Muscle of leg (tissue), 11 donors: ENCODE measurements around the gene UBR1. TPM values are rescaled to one million over a fixed set of nuclear protein-coding genes. Genes with fewer than 3 reads are reported as not detected.

Experiments
- DNase-seq: peaks from one replicate; pipeline ENCODE4 v3.0.0; 2013
- H3K27ac ChIP-seq: one replicate; pipeline ENCODE4 v1.5.1; 2013; ENCODE audit warnings: mild to moderate bottlenecking, low read length, control low read depth
- H3K27me3 ChIP-seq: one replicate; pipeline ENCODE4 v1.6.1; 2013; ENCODE audit warnings: low read length; ENCODE audit not compliant: control insufficient read depth, insufficient read depth
- H3K36me3 ChIP-seq: one replicate; pipeline ENCODE4 v1.6.1; 2013; ENCODE audit warnings: low read length; ENCODE audit not compliant: control insufficient read depth, insufficient read depth
- H3K4me1 ChIP-seq: one replicate; pipeline ENCODE4 v1.6.1; 2013; ENCODE audit warnings: low read length; ENCODE audit not compliant: control insufficient read depth, insufficient read depth
- H3K4me3 ChIP-seq: one replicate; pipeline ENCODE4 v1.5.1; 2013; ENCODE audit warnings: low read length, control low read depth
- H3K9me3 ChIP-seq: replicated peaks from 2 replicates; pipeline ENCODE4 v1.6.1; 2013; ENCODE audit warnings: low read depth, low read length; ENCODE audit not compliant: control insufficient read depth
- WGBS: methylation state at CpG from one replicate; pipeline ENCODE4 v1.1.5; 2013; ENCODE audit warnings: missing lambda C conversion rate; ENCODE audit not compliant: insufficient coverage; 5-methylcytosine and 5-hydroxymethylcytosine counted together
- polyA plus RNA-seq, 8 donors: library from polyadenylated mRNA; unstranded; fragments of 120-200 nt; gene quantifications; one replicate each; pipeline versions ENCODE4 v1.2.1 to v1.2.3, GENCODE V29; 2013; ENCODE audit warnings: inconsistent platforms in 1 of 8, low replicate concordance in 1 of 8; ENCODE audit not compliant: insufficient read length in 8 of 8, insufficient read depth in 1 of 8
- total RNA-seq: library from RNA; stranded (reverse); fragments of 120-200 nt; gene quantifications from one replicate; pipeline ENCODE4 v1.2.4, GENCODE V29; 2013

Gene UBR1
- total and polyA plus RNA-seq, 9 donors, result 13.6 to 27.4 (median 19.8) TPM

GRCh38 chr15:43095708-43096347 lies 10.0 kb downstream of the UBR1 start:
- no CpG with 5 or more reads among the region's 8 CpGs for WGBS
- Histone ChIP-seq H3K36me3 (peaks cover 14% of the 10 kb centered on the region), H3K9me3 (no peaks in the 10 kb centered on the region), H3K4me3 (no peak overlapping the region), H3K27me3 (no peaks in the 10 kb centered on the region), H3K27ac (no peak overlapping the region), H3K4me1 (no peaks in the 10 kb centered on the region)
- DNase-seq, result no peak

- no peak for DNase-seq
- H3K4me3 ChIP-seq, result no peak overlapping the region
- WGBS, result no CpG with 5 or more reads among the region's 1 CpG
- no peaks in the 10 kb centered on the region for H3K27me3 ChIP-seq
- H3K9me3 ChIP-seq, result no peaks in the 10 kb centered on the region
- H3K4me1 ChIP-seq, result no peaks in the 10 kb centered on the region
- peaks cover 12% of the 10 kb centered on the region for H3K36me3 ChIP-seq
- no peak overlapping the region for H3K27ac ChIP-seq
These were observed 10.6 kb downstream of the UBR1 start for GRCh38 chr15:43095243-43095642.

GRCh38 chr15:43094416-43095030 lies 11.3 kb downstream of the UBR1 start:
- Histone ChIP-seq H3K36me3 (peaks cover 9% of the 10 kb centered on the region), H3K4me1 (no peaks in the 10 kb centered on the region), H3K4me3 (no peak overlapping the region), H3K27ac (no peak overlapping the region), H3K9me3 (no peaks in the 10 kb centered on the region), H3K27me3 (no peaks in the 10 kb centered on the region)
- DNase-seq, result no peak
- WGBS, result no CpG with 5 or more reads among the region's 1 CpG

GRCh38 chr15:43093026-43093425 lies 12.8 kb downstream of the UBR1 start:
- Histone ChIP-seq H3K27me3 (no peaks in the 10 kb centered on the region), H3K36me3 (peaks cover 9% of the 10 kb centered on the region), H3K4me3 (no peak overlapping the region), H3K4me1 (no peaks in the 10 kb centered on the region), H3K9me3 (no peaks in the 10 kb centered on the region), H3K27ac (no peak overlapping the region)
- peak; percentile 11 for DNase-seq
- no CpG with 5 or more reads among the region's 1 CpG for WGBS

GRCh38 chr15:43091859-43092258 lies 14.0 kb downstream of the UBR1 start:
- DNase-seq, result no peak
- Histone ChIP-seq H3K27me3 (no peaks in the 10 kb centered on the region), H3K27ac (no peak overlapping the region), H3K36me3 (peaks cover 7% of the 10 kb centered on the region), H3K4me3 (no peak overlapping the region), H3K4me1 (no peaks in the 10 kb centered on the region), H3K9me3 (no peaks in the 10 kb centered on the region)
- no CpG with 5 or more reads among the region's 4 CpGs for WGBS

GRCh38 chr15:43086551-43086950 lies 19.3 kb downstream of the UBR1 start:
- H3K36me3 ChIP-seq, result peaks cover 6% of the 10 kb centered on the region
- no CpG with 5 or more reads among the region's 1 CpG for WGBS
- H3K9me3 ChIP-seq, result no peaks in the 10 kb centered on the region
- no peak for DNase-seq
- H3K4me3 ChIP-seq, result no peak overlapping the region
- no peak overlapping the region for H3K27ac ChIP-seq
- no peaks in the 10 kb centered on the region for H3K27me3 ChIP-seq
- H3K4me1 ChIP-seq, result no peaks in the 10 kb centered on the region

- Histone ChIP-seq H3K9me3 (no peaks in the 10 kb centered on the region), H3K36me3 (peaks cover 8% of the 10 kb centered on the region), H3K4me1 (no peaks in the 10 kb centered on the region), H3K27ac (no peak overlapping the region), H3K27me3 (no peaks in the 10 kb centered on the region), H3K4me3 (no peak overlapping the region)
- no peak for DNase-seq
These were observed 19.9 kb downstream of the UBR1 start for GRCh38 chr15:43085921-43086320.

GRCh38 chr15:43082509-43082908 lies 23.3 kb downstream of the UBR1 start:
- no peaks in the 10 kb centered on the region for H3K9me3 ChIP-seq
- no CpG with 5 or more reads among the region's 1 CpG for whole genome bisulfite sequencing
- no peaks in the 10 kb centered on the region for H3K4me1 ChIP-seq
- H3K4me3 ChIP-seq, result no peak overlapping the region
- no peak for DNase-seq
- H3K27ac ChIP-seq, result no peak overlapping the region
- H3K36me3 ChIP-seq, result peaks cover 18% of the 10 kb centered on the region
- H3K27me3 ChIP-seq, result no peaks in the 10 kb centered on the region

GRCh38 chr15:43081283-43081682 lies 24.6 kb downstream of the UBR1 start:
- WGBS, result 92% methylated on average over 2 of the region's 7 CpGs

GRCh38 chr15:43071451-43071850 lies 34.4 kb downstream of the UBR1 start:
- Histone ChIP-seq H3K4me3 (no peak overlapping the region), H3K9me3 (no peaks in the 10 kb centered on the region), H3K27ac (no peak overlapping the region), H3K36me3 (peaks cover 39% of the 10 kb centered on the region), H3K4me1 (no peaks in the 10 kb centered on the region), H3K27me3 (no peaks in the 10 kb centered on the region)
- no CpG with 5 or more reads among the region's 2 CpGs for WGBS
- DNase-seq, result no peak

More at GRCh38 chr15:43081283-43081682, 24.6 kb downstream of the UBR1 start:
- Histone ChIP-seq H3K27me3 (no peaks in the 10 kb centered on the region), H3K27ac (no peak overlapping the region), H3K9me3 (no peaks in the 10 kb centered on the region), H3K4me1 (no peaks in the 10 kb centered on the region), H3K36me3 (peaks cover 18% of the 10 kb centered on the region), H3K4me3 (no peak overlapping the region)
- no peak for DNase-seq
